GM23338 (cell line): Measurements from ENCODE around the gene GPRC5D.

Source experiments
- CTCF ChIP-seq, 2 experiments: fragments of 200-600 bp in 1 of 2; sonication (generic) in 1 of 2; conservative IDR thresholded peaks; 2 replicates each; pipeline versions ENCODE4 v1.5.1 to v1.6.1; 2016 to 2017; ENCODE audit warnings: antibody characterized with exemption in 2 of 2, low read depth in 2 of 2, mild to moderate bottlenecking in 2 of 2, moderate library complexity in 1 of 2
- JUNB ChIP-seq: IDR thresholded peaks from one replicate; pipeline ENCODE4 v1.6.1; 2016; ENCODE audit warnings: antibody characterized with exemption; ENCODE audit not compliant: unreplicated experiment
- NANOG ChIP-seq: IDR thresholded peaks from 2 replicates; pipeline ENCODE4 v1.6.1; 2016; ENCODE audit warnings: antibody characterized with exemption, borderline replicate concordance
- POLR2AphosphoS5 ChIP-seq: IDR thresholded peaks from 2 replicates; pipeline ENCODE4 v1.6.1; 2016; ENCODE audit warnings: antibody characterized with exemption, low read depth
- ZNF114 ChIP-seq: fragments of 250-450 bp; sonication (Bioruptor Pico); IDR thresholded peaks from 2 replicates; pipeline ENCODE4 v1.5.0; 2020; ENCODE audit warnings: mild to moderate bottlenecking, moderate library complexity
- TF ChIP-seq, protein P1 (sequence below): IDR thresholded peaks from one replicate; pipeline ENCODE4 v1.6.1; 2018; ENCODE audit warnings: antibody characterized with exemption; ENCODE audit not compliant: unreplicated experiment

DNA sequence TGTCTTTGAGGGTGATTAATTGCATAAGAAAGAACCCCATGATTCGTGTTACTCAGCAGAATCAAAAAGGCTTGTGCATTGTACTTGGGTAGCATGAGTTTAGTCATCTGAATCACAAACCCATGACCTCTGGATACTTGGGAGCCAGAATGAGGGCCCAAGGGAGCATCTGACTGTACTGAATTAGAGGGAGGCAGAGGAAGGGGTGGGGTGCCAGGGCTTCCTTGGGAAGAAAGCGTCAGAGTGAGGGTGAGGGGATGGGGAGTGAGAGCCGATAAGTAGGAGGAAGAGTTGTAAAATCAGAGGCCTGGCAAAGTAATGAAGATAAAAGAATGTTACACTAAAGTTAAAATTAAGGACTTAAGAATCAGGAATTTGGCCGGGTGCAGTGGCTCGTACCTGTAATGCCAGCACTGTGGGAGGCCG is 29.8 kb downstream of the GPRC5D start:
- TF ChIP-seq ZNF114 (CRISPR knock-in tag) (no peak), CTCF (conservative IDR thresholded peaks at IDR 0.05; ENCODE audit: low read depth in 2 of 2) (no peak), NANOG (no peak), POLR2AphosphoS5 (no peak), JUNB (no peak)
- TF ChIP-seq, protein P1, sequence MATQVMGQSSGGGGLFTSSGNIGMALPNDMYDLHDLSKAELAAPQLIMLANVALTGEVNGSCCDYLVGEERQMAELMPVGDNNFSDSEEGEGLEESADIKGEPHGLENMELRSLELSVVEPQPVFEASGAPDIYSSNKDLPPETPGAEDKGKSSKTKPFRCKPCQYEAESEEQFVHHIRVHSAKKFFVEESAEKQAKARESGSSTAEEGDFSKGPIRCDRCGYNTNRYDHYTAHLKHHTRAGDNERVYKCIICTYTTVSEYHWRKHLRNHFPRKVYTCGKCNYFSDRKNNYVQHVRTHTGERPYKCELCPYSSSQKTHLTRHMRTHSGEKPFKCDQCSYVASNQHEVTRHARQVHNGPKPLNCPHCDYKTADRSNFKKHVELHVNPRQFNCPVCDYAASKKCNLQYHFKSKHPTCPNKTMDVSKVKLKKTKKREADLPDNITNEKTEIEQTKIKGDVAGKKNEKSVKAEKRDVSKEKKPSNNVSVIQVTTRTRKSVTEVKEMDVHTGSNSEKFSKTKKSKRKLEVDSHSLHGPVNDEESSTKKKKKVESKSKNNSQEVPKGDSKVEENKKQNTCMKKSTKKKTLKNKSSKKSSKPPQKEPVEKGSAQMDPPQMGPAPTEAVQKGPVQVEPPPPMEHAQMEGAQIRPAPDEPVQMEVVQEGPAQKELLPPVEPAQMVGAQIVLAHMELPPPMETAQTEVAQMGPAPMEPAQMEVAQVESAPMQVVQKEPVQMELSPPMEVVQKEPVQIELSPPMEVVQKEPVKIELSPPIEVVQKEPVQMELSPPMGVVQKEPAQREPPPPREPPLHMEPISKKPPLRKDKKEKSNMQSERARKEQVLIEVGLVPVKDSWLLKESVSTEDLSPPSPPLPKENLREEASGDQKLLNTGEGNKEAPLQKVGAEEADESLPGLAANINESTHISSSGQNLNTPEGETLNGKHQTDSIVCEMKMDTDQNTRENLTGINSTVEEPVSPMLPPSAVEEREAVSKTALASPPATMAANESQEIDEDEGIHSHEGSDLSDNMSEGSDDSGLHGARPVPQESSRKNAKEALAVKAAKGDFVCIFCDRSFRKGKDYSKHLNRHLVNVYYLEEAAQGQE = no peak
